ENCODE data around the gene MYOCOS. TPM values are rescaled to one million over a fixed set of nuclear protein-coding genes. Genes with fewer than 3 reads are reported as not detected.
"Not testable (repeated sequence)": the region's sequence is repeated elsewhere in the genome, so short reads cannot be mapped to it uniquely, and the experiment has no call there.

MYOCOS gene
- total RNA-seq, 2 donors from 2014 or later = not detected

- no peak for DNase-seq
- 97 to 100% methylated on average over 1 of the region's 1 CpG for WGBS, 2 experiments (ENCODE audit: insufficient coverage in 1 of 2, insufficient read length in 1 of 2)
- H3K27ac Mint-ChIP-seq = no peak overlapping the region
Observed at GRCh38 chr1:171597203-171597602, 24.8 kb upstream of the MYOCOS start.

GRCh38 chr1:171600310-171600709 is 21.7 kb upstream of the MYOCOS start:
- H3K4me1 ChIP-seq (ENCODE audit: control insufficient read depth, insufficient read depth, low read length); H3K27ac Mint-ChIP-seq; DNase-seq; H3K4me3 ChIP-seq (ENCODE audit: low read length); H3K27me3 ChIP-seq (ENCODE audit: control insufficient read depth, insufficient read depth, low read length, poor library complexity, severe bottlenecking); H3K9ac ChIP-seq (ENCODE audit: extremely low read depth, low read length, poor library complexity, severe bottlenecking); H3K27me3 Mint-ChIP-seq (ENCODE audit: insufficient read depth); H3K4me1 Mint-ChIP-seq; H3K4me3 Mint-ChIP-seq; H3K9me3 ChIP-seq (ENCODE audit: control insufficient read depth, low read length); H3K36me3 Mint-ChIP-seq (ENCODE audit: low read depth); H3K27ac ChIP-seq (ENCODE audit: low read depth, low read length); H3K9me3 Mint-ChIP-seq: not testable (repeated sequence)
- H3K36me3 ChIP-seq (ENCODE audit: control insufficient read depth, insufficient read depth, low read length) = peaks cover 19% of the 10 kb centered on the region
- 93 to 100% methylated on average over 1 to 2 of the region's 2 CpGs for WGBS, 2 experiments (ENCODE audit: insufficient coverage in 1 of 2, insufficient read length in 1 of 2)

More at GRCh38 chr1:171597203-171597602, 24.8 kb upstream of the MYOCOS start:
- Mint-ChIP-seq H3K27me3 (ENCODE audit: insufficient read depth) (no peaks in the 10 kb centered on the region), H3K36me3 (ENCODE audit: low read depth) (peaks cover 25% of the 10 kb centered on the region), H3K4me3 (no peak overlapping the region), H3K9me3 (no peaks in the 10 kb centered on the region), H3K4me1 (no peaks in the 10 kb centered on the region)
- no peaks in the 10 kb centered on the region for H3K9me3 ChIP-seq (ENCODE audit: control insufficient read depth, low read length)
- H3K9ac ChIP-seq (ENCODE audit: extremely low read depth, low read length, poor library complexity, severe bottlenecking) = no peak overlapping the region
- no peaks in the 10 kb centered on the region for H3K4me1 ChIP-seq (ENCODE audit: control insufficient read depth, insufficient read depth, low read length)
- no peak overlapping the region for H3K4me3 ChIP-seq (ENCODE audit: low read length)
- H3K36me3 ChIP-seq (ENCODE audit: control insufficient read depth, insufficient read depth, low read length) = peaks cover 48% of the 10 kb centered on the region
- H3K27ac ChIP-seq (ENCODE audit: low read depth, low read length) = no peak overlapping the region
- no peaks in the 10 kb centered on the region for H3K27me3 ChIP-seq (ENCODE audit: control insufficient read depth, insufficient read depth, low read length, poor library complexity, severe bottlenecking)
- no peak for TF ChIP-seq CTCF (conservative IDR thresholded peaks at IDR 0.05)

DNA sequence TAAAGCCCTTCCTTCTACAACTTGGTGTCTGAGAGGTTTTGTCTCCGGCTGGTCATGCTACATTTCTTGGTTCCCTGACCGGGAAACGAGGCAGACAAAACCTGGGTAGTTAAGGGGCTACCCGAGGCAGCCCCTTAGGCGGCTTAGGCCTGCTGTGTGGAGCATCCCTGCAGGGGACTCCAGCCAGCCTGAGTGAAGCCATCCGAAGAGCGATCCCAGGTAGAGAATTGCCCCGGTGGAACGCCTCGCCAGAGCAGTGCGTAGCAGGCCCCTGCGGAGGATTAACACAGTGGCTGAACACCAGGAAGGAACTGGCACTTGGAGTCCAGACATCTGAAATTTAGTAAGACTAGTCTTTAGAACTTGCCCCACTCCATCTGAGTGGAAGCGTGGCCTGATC is 21.2 kb upstream of the MYOCOS start:
- H3K27ac Mint-ChIP-seq = no peak overlapping the region
- DNase-seq = no peak
- H3K27ac ChIP-seq (ENCODE audit: low read depth, low read length) = no peak overlapping the region
- H3K27me3 Mint-ChIP-seq (ENCODE audit: insufficient read depth) = no peaks in the 10 kb centered on the region
- no peaks in the 10 kb centered on the region for H3K4me1 ChIP-seq (ENCODE audit: control insufficient read depth, insufficient read depth, low read length)
- no peak for TF ChIP-seq CTCF (conservative IDR thresholded peaks at IDR 0.05)
- no peaks in the 10 kb centered on the region for H3K9me3 Mint-ChIP-seq
- peaks cover 15% of the 10 kb centered on the region for H3K36me3 ChIP-seq (ENCODE audit: control insufficient read depth, insufficient read depth, low read length)
- H3K27me3 ChIP-seq (ENCODE audit: control insufficient read depth, insufficient read depth, low read length, poor library complexity, severe bottlenecking) = no peaks in the 10 kb centered on the region
- H3K4me3 Mint-ChIP-seq = no peak overlapping the region
- WGBS, 2 experiments (ENCODE audit: insufficient coverage in 1 of 2, insufficient read length in 1 of 2) = 85 to 92% methylated on average over 6 to 13 of the region's 13 CpGs
- no peaks in the 10 kb centered on the region for H3K9me3 ChIP-seq (ENCODE audit: control insufficient read depth, low read length)
- H3K9ac ChIP-seq (ENCODE audit: extremely low read depth, low read length, poor library complexity, severe bottlenecking) = no peak overlapping the region
- H3K4me1 Mint-ChIP-seq = no peaks in the 10 kb centered on the region
- no peak overlapping the region for H3K4me3 ChIP-seq (ENCODE audit: low read length)
- peaks cover 2% of the 10 kb centered on the region for H3K36me3 Mint-ChIP-seq (ENCODE audit: low read depth)

GRCh38 chr1:171603042-171603441 is 19.0 kb upstream of the MYOCOS start:
- not testable (repeated sequence) for H3K36me3 Mint-ChIP-seq (ENCODE audit: low read depth); H3K27ac Mint-ChIP-seq; H3K27me3 ChIP-seq (ENCODE audit: control insufficient read depth, insufficient read depth, low read length, poor library complexity, severe bottlenecking); H3K36me3 ChIP-seq (ENCODE audit: control insufficient read depth, insufficient read depth, low read length); H3K27ac ChIP-seq (ENCODE audit: low read depth, low read length); H3K4me3 Mint-ChIP-seq; H3K4me3 ChIP-seq (ENCODE audit: low read length); H3K4me1 Mint-ChIP-seq; H3K4me1 ChIP-seq (ENCODE audit: control insufficient read depth, insufficient read depth, low read length); H3K9me3 ChIP-seq (ENCODE audit: control insufficient read depth, low read length); H3K9ac ChIP-seq (ENCODE audit: extremely low read depth, low read length, poor library complexity, severe bottlenecking); H3K9me3 Mint-ChIP-seq; H3K27me3 Mint-ChIP-seq (ENCODE audit: insufficient read depth)
- 0 to 77% methylated on average over 1 to 6 of the region's 6 CpGs for WGBS, 2 experiments (ENCODE audit: insufficient coverage in 1 of 2, insufficient read length in 1 of 2)
- peak; percentile 56 for DNase-seq
